ENCODE data around the gene MGMT. TPM values are rescaled to one million over a fixed set of nuclear protein-coding genes. Genes with fewer than 3 reads are reported as not detected.

MGMT gene
- total RNA-seq, 3 donors from 2014 or later, result 34.1 to 57.8 (median 46.7) TPM

- H3K4me1 ChIP-seq, result no peaks in the 10 kb centered on the region
These were observed 137.4 kb downstream of the MGMT start for GRCh38 chr10:129604333-129605032.

GRCh38 chr10:129605266-129605985, 138.4 kb downstream of the MGMT start:
- H3K27ac ChIP-seq, result no peak overlapping the region
- intact Hi-C loops (cut with DNase I; ENCODE audit: low total_unique reads), result no loop called here
- no peak overlapping the region for H3K4me3 ChIP-seq
- H3K36me3 ChIP-seq, result no peaks in the 10 kb centered on the region
- DNase-seq (ENCODE audit: low spot score in 2 of 2), result no peak
- no peaks in the 10 kb centered on the region for H3K9me3 ChIP-seq
- no peak for TF ChIP-seq POLR2A (IDR thresholded peaks at IDR 0.05)
- no peak for TF ChIP-seq POLR2AphosphoS5 (IDR thresholded peaks at IDR 0.05)
- TF ChIP-seq CTCF (IDR thresholded peaks at IDR 0.05), result no peak
- no peaks in the 10 kb centered on the region for H3K4me1 ChIP-seq
- no peaks in the 10 kb centered on the region for H3K27me3 ChIP-seq

More at GRCh38 chr10:129604333-129605032, 137.4 kb downstream of the MGMT start:
- Histone ChIP-seq H3K36me3 (no peaks in the 10 kb centered on the region), H3K4me3 (no peak overlapping the region), H3K9me3 (no peaks in the 10 kb centered on the region), H3K27ac (no peak overlapping the region), H3K27me3 (no peaks in the 10 kb centered on the region)
- DNase-seq (ENCODE audit: low spot score in 2 of 2), result no peak
- intact Hi-C loops (cut with DNase I; ENCODE audit: low total_unique reads), result no loop called here
- TF ChIP-seq POLR2A (IDR thresholded peaks at IDR 0.05) (no peak), CTCF (IDR thresholded peaks at IDR 0.05) (no peak), POLR2AphosphoS5 (IDR thresholded peaks at IDR 0.05) (no peak)

GRCh38 chr10:129605986-129606518, 139.0 kb downstream of the MGMT start:
- H3K4me1 ChIP-seq, result no peaks in the 10 kb centered on the region
- H3K27me3 ChIP-seq, result no peaks in the 10 kb centered on the region
- TF ChIP-seq CTCF (IDR thresholded peaks at IDR 0.05), result no peak
- TF ChIP-seq POLR2A (IDR thresholded peaks at IDR 0.05), result no peak
- no peak for TF ChIP-seq POLR2AphosphoS5 (IDR thresholded peaks at IDR 0.05)
- H3K4me3 ChIP-seq, result no peak overlapping the region
- H3K36me3 ChIP-seq, result no peaks in the 10 kb centered on the region
- no peaks in the 10 kb centered on the region for H3K9me3 ChIP-seq
- H3K27ac ChIP-seq, result no peak overlapping the region
- DNase-seq (ENCODE audit: low spot score in 2 of 2), result no peak
- intact Hi-C loops (cut with DNase I; ENCODE audit: low total_unique reads), result no loop called here

GRCh38 chr10:129607607-129608109, 140.6 kb downstream of the MGMT start:
- H3K27me3 ChIP-seq, result no peaks in the 10 kb centered on the region
- H3K27ac ChIP-seq, result no peak overlapping the region
- no peaks in the 10 kb centered on the region for H3K4me1 ChIP-seq
- intact Hi-C loops (cut with DNase I; ENCODE audit: low total_unique reads), result no loop called here
- no peak overlapping the region for H3K4me3 ChIP-seq
- H3K36me3 ChIP-seq, result no peaks in the 10 kb centered on the region
- no peaks in the 10 kb centered on the region for H3K9me3 ChIP-seq
- DNase-seq (ENCODE audit: low spot score in 2 of 2), result no peak
- TF ChIP-seq POLR2AphosphoS5 (IDR thresholded peaks at IDR 0.05) (no peak), POLR2A (IDR thresholded peaks at IDR 0.05) (no peak), CTCF (IDR thresholded peaks at IDR 0.05) (no peak)

GRCh38 chr10:129608653-129609052, 141.6 kb downstream of the MGMT start:
- DNase-seq (ENCODE audit: low spot score in 2 of 2), result no peak
- H3K27ac ChIP-seq, result no peak overlapping the region
- no peak overlapping the region for H3K4me3 ChIP-seq
- H3K36me3 ChIP-seq, result no peaks in the 10 kb centered on the region
- H3K9me3 ChIP-seq, result no peaks in the 10 kb centered on the region
- intact Hi-C loops (cut with DNase I; ENCODE audit: low total_unique reads), result no loop called here
- TF ChIP-seq CTCF (IDR thresholded peaks at IDR 0.05) (no peak), POLR2AphosphoS5 (IDR thresholded peaks at IDR 0.05) (no peak), POLR2A (IDR thresholded peaks at IDR 0.05) (no peak)
- H3K27me3 ChIP-seq, result no peaks in the 10 kb centered on the region
- no peaks in the 10 kb centered on the region for H3K4me1 ChIP-seq
